ENCODE results near the gene SPATA13.
A peak's percentile ranks its signal among the peaks of the same experiment; 100 is the strongest.

SPATA13 gene

GRCh38 chr13:24217601-24218281 lies 57.2 kb downstream of the SPATA13 start:
- Histone ChIP-seq H3K36me3 (ENCODE audit: control insufficient read depth, insufficient read depth, low read length, severe bottlenecking) (no peaks in the 10 kb centered on the region), H3K9ac (ENCODE audit: low read length) (no peak overlapping the region), H3K9me3 (ENCODE audit: control insufficient read depth, low read length) (no peaks in the 10 kb centered on the region), H3K4me3 (ENCODE audit: low read length) (no peak overlapping the region), H3K27me3 (replicated peaks; ENCODE audit: control insufficient read depth, insufficient read depth, low read length) (no peaks in the 10 kb centered on the region), H3K4me1 (ENCODE audit: control insufficient read depth, insufficient read depth, low read length) (peaks cover 27% of the 10 kb centered on the region)
- no peak for DNase-seq (ENCODE audit: low read depth)

- Histone ChIP-seq H3K4me1 (ENCODE audit: control insufficient read depth, insufficient read depth, low read length) (peaks cover 27% of the 10 kb centered on the region), H3K36me3 (ENCODE audit: control insufficient read depth, insufficient read depth, low read length, severe bottlenecking) (peaks cover under 1% of the 10 kb centered on the region), H3K27me3 (replicated peaks; ENCODE audit: control insufficient read depth, insufficient read depth, low read length) (no peaks in the 10 kb centered on the region), H3K9ac (ENCODE audit: low read length) (peak overlapping the region; percentile 7), H3K4me3 (ENCODE audit: low read length) (no peak overlapping the region), H3K9me3 (ENCODE audit: control insufficient read depth, low read length) (no peaks in the 10 kb centered on the region)
- no peak for DNase-seq (ENCODE audit: low read depth)
Observed at GRCh38 chr13:24218338-24218737, 57.8 kb downstream of the SPATA13 start.

- Histone ChIP-seq H3K27me3 (replicated peaks; ENCODE audit: control insufficient read depth, insufficient read depth, low read length) (no peaks in the 10 kb centered on the region), H3K4me3 (ENCODE audit: low read length) (peak overlapping the region; percentile 11), H3K36me3 (ENCODE audit: control insufficient read depth, insufficient read depth, low read length, severe bottlenecking) (peaks cover 6% of the 10 kb centered on the region), H3K4me1 (ENCODE audit: control insufficient read depth, insufficient read depth, low read length) (peaks cover 27% of the 10 kb centered on the region), H3K9me3 (ENCODE audit: control insufficient read depth, low read length) (no peaks in the 10 kb centered on the region), H3K9ac (ENCODE audit: low read length) (peak overlapping the region; percentile 49)
- DNase-seq (ENCODE audit: low read depth): peak; percentile 64
Observed at GRCh38 chr13:24218977-24219376, 58.5 kb downstream of the SPATA13 start.

- Histone ChIP-seq H3K9me3 (ENCODE audit: control insufficient read depth, low read length) (no peaks in the 10 kb centered on the region), H3K36me3 (ENCODE audit: control insufficient read depth, insufficient read depth, low read length, severe bottlenecking) (peaks cover 9% of the 10 kb centered on the region), H3K4me1 (ENCODE audit: control insufficient read depth, insufficient read depth, low read length) (peaks cover 27% of the 10 kb centered on the region), H3K9ac (ENCODE audit: low read length) (no peak overlapping the region), H3K4me3 (ENCODE audit: low read length) (no peak overlapping the region), H3K27me3 (replicated peaks; ENCODE audit: control insufficient read depth, insufficient read depth, low read length) (no peaks in the 10 kb centered on the region)
- peak; percentile 94 for DNase-seq (ENCODE audit: low read depth)
Observed at GRCh38 chr13:24220086-24220703, 59.7 kb downstream of the SPATA13 start.

GRCh38 chr13:24221007-24221406 lies 60.5 kb downstream of the SPATA13 start:
- no peak for DNase-seq (ENCODE audit: low read depth)
- peaks cover 22% of the 10 kb centered on the region for H3K4me1 ChIP-seq (ENCODE audit: control insufficient read depth, insufficient read depth, low read length)
- H3K9ac ChIP-seq (ENCODE audit: low read length): no peak overlapping the region
- H3K9me3 ChIP-seq (ENCODE audit: control insufficient read depth, low read length): no peaks in the 10 kb centered on the region
- H3K36me3 ChIP-seq (ENCODE audit: control insufficient read depth, insufficient read depth, low read length, severe bottlenecking): peaks cover 9% of the 10 kb centered on the region
- no peak overlapping the region for H3K4me3 ChIP-seq (ENCODE audit: low read length)
- no peaks in the 10 kb centered on the region for H3K27me3 ChIP-seq (replicated peaks; ENCODE audit: control insufficient read depth, insufficient read depth, low read length)

GRCh38 chr13:24222756-24223155 lies 62.2 kb downstream of the SPATA13 start:
- DNase-seq (ENCODE audit: low read depth): no peak
- Histone ChIP-seq H3K4me3 (ENCODE audit: low read length) (no peak overlapping the region), H3K36me3 (ENCODE audit: control insufficient read depth, insufficient read depth, low read length, severe bottlenecking) (peaks cover 9% of the 10 kb centered on the region), H3K27me3 (replicated peaks; ENCODE audit: control insufficient read depth, insufficient read depth, low read length) (no peaks in the 10 kb centered on the region), H3K9me3 (ENCODE audit: control insufficient read depth, low read length) (no peaks in the 10 kb centered on the region), H3K9ac (ENCODE audit: low read length) (no peak overlapping the region), H3K4me1 (ENCODE audit: control insufficient read depth, insufficient read depth, low read length) (peaks cover 18% of the 10 kb centered on the region)

GRCh38 chr13:24223341-24224231 lies 63.1 kb downstream of the SPATA13 start:
- DNase-seq (ENCODE audit: low read depth): no peak
- peaks cover 9% of the 10 kb centered on the region for H3K36me3 ChIP-seq (ENCODE audit: control insufficient read depth, insufficient read depth, low read length, severe bottlenecking)
- no peaks in the 10 kb centered on the region for H3K9me3 ChIP-seq (ENCODE audit: control insufficient read depth, low read length)
- H3K4me3 ChIP-seq (ENCODE audit: low read length): no peak overlapping the region
- no peaks in the 10 kb centered on the region for H3K27me3 ChIP-seq (replicated peaks; ENCODE audit: control insufficient read depth, insufficient read depth, low read length)
- H3K4me1 ChIP-seq (ENCODE audit: control insufficient read depth, insufficient read depth, low read length): peaks cover 11% of the 10 kb centered on the region
- no peak overlapping the region for H3K9ac ChIP-seq (ENCODE audit: low read length)

- Histone ChIP-seq H3K4me3 (ENCODE audit: low read length) (no peak overlapping the region), H3K9me3 (ENCODE audit: control insufficient read depth, low read length) (no peaks in the 10 kb centered on the region), H3K27me3 (replicated peaks; ENCODE audit: control insufficient read depth, insufficient read depth, low read length) (no peaks in the 10 kb centered on the region), H3K4me1 (ENCODE audit: control insufficient read depth, insufficient read depth, low read length) (peaks cover 8% of the 10 kb centered on the region), H3K36me3 (ENCODE audit: control insufficient read depth, insufficient read depth, low read length, severe bottlenecking) (peaks cover 9% of the 10 kb centered on the region), H3K9ac (ENCODE audit: low read length) (no peak overlapping the region)
- no peak for DNase-seq (ENCODE audit: low read depth)
Observed at GRCh38 chr13:24224232-24224680, 63.7 kb downstream of the SPATA13 start.

GRCh38 chr13:24225062-24225461 lies 64.5 kb downstream of the SPATA13 start:
- Histone ChIP-seq H3K9ac (ENCODE audit: low read length) (no peak overlapping the region), H3K4me1 (ENCODE audit: control insufficient read depth, insufficient read depth, low read length) (no peaks in the 10 kb centered on the region), H3K36me3 (ENCODE audit: control insufficient read depth, insufficient read depth, low read length, severe bottlenecking) (peaks cover 9% of the 10 kb centered on the region), H3K27me3 (replicated peaks; ENCODE audit: control insufficient read depth, insufficient read depth, low read length) (no peaks in the 10 kb centered on the region), H3K4me3 (ENCODE audit: low read length) (no peak overlapping the region), H3K9me3 (ENCODE audit: control insufficient read depth, low read length) (no peaks in the 10 kb centered on the region)
- no peak for DNase-seq (ENCODE audit: low read depth)

- H3K4me1 ChIP-seq (ENCODE audit: control insufficient read depth, insufficient read depth, low read length): no peaks in the 10 kb centered on the region
- H3K9ac ChIP-seq (ENCODE audit: low read length): no peak overlapping the region
- DNase-seq (ENCODE audit: low read depth): no peak
- H3K4me3 ChIP-seq (ENCODE audit: low read length): no peak overlapping the region
- no peaks in the 10 kb centered on the region for H3K27me3 ChIP-seq (replicated peaks; ENCODE audit: control insufficient read depth, insufficient read depth, low read length)
- H3K9me3 ChIP-seq (ENCODE audit: control insufficient read depth, low read length): no peaks in the 10 kb centered on the region
- H3K36me3 ChIP-seq (ENCODE audit: control insufficient read depth, insufficient read depth, low read length, severe bottlenecking): peaks cover 9% of the 10 kb centered on the region
Observed at GRCh38 chr13:24225930-24226329, 65.4 kb downstream of the SPATA13 start.

- H3K9me3 ChIP-seq (ENCODE audit: control insufficient read depth, low read length): no peaks in the 10 kb centered on the region
- H3K36me3 ChIP-seq (ENCODE audit: control insufficient read depth, insufficient read depth, low read length, severe bottlenecking): peaks cover 9% of the 10 kb centered on the region
- H3K4me1 ChIP-seq (ENCODE audit: control insufficient read depth, insufficient read depth, low read length): no peaks in the 10 kb centered on the region
- no peaks in the 10 kb centered on the region for H3K27me3 ChIP-seq (replicated peaks; ENCODE audit: control insufficient read depth, insufficient read depth, low read length)
- H3K9ac ChIP-seq (ENCODE audit: low read length): no peak overlapping the region
- no peak for DNase-seq (ENCODE audit: low read depth)
- no peak overlapping the region for H3K4me3 ChIP-seq (ENCODE audit: low read length)
Observed at GRCh38 chr13:24226762-24227161, 66.2 kb downstream of the SPATA13 start.
